Measurements from ENCODE around the gene LRATD1.

LRATD1 gene

GRCh38 chr2:14632133-14632936 lies at the start of gene LRATD1:
Gene LRATD1 (plus strand): TSS chr2:14632717. CDS start chr2:14633980, 1,263 bp downstream.
- in situ Hi-C loops (cut with HindIII; ENCODE audit: low sequenced_read_pairs), result no loop called here

GRCh38 chr2:14583059-14583458 lies 49.5 kb upstream of the LRATD1 start:
- in situ Hi-C loops (cut with HindIII; ENCODE audit: low sequenced_read_pairs), result loop anchor here (5.0 kb wide), 1 partner anchor 66 kb away; no protein-coding TSS in a partner anchor

GRCh38 chr2:14583802-14584201 lies 48.7 kb upstream of the LRATD1 start:
- in situ Hi-C loops (cut with HindIII; ENCODE audit: low sequenced_read_pairs), result loop anchor here (5.0 kb wide), 1 partner anchor 67 kb away; no protein-coding TSS in a partner anchor

- in situ Hi-C loops (cut with HindIII; ENCODE audit: low sequenced_read_pairs), result no loop called here
Observed at GRCh38 chr2:14587119-14587518, 45.4 kb upstream of the LRATD1 start.

GRCh38 chr2:14601156-14601770 lies 31.3 kb upstream of the LRATD1 start:
- in situ Hi-C loops (cut with HindIII; ENCODE audit: low sequenced_read_pairs), result no loop called here

GRCh38 chr2:14602309-14602708 lies 30.2 kb upstream of the LRATD1 start:
- in situ Hi-C loops (cut with HindIII; ENCODE audit: low sequenced_read_pairs), result no loop called here

GRCh38 chr2:14603676-14604075 lies 28.8 kb upstream of the LRATD1 start:
- in situ Hi-C loops (cut with HindIII; ENCODE audit: low sequenced_read_pairs), result no loop called here

GRCh38 chr2:14608245-14608644 lies 24.3 kb upstream of the LRATD1 start:
- in situ Hi-C loops (cut with HindIII; ENCODE audit: low sequenced_read_pairs), result no loop called here

GRCh38 chr2:14614017-14614416 lies 18.5 kb upstream of the LRATD1 start:
- in situ Hi-C loops (cut with HindIII; ENCODE audit: low sequenced_read_pairs), result no loop called here

GRCh38 chr2:14615121-14615520 lies 17.4 kb upstream of the LRATD1 start:
- in situ Hi-C loops (cut with HindIII; ENCODE audit: low sequenced_read_pairs), result no loop called here

- in situ Hi-C loops (cut with HindIII; ENCODE audit: low sequenced_read_pairs), result no loop called here
Observed at GRCh38 chr2:14615760-14616159, 16.8 kb upstream of the LRATD1 start.

GRCh38 chr2:14616342-14616741 lies 16.2 kb upstream of the LRATD1 start:
- in situ Hi-C loops (cut with HindIII; ENCODE audit: low sequenced_read_pairs), result no loop called here

- in situ Hi-C loops (cut with HindIII; ENCODE audit: low sequenced_read_pairs), result no loop called here
Observed at GRCh38 chr2:14616950-14617349, 15.6 kb upstream of the LRATD1 start.

GRCh38 chr2:14619441-14619840 lies 13.1 kb upstream of the LRATD1 start:
- in situ Hi-C loops (cut with HindIII; ENCODE audit: low sequenced_read_pairs), result no loop called here

- in situ Hi-C loops (cut with HindIII; ENCODE audit: low sequenced_read_pairs), result loop anchor here (5.0 to 10.0 kb wide), 2 partner anchors 46 to 104 kb away; no protein-coding TSS in a partner anchor
Observed at GRCh38 chr2:14621114-14621513, 11.4 kb upstream of the LRATD1 start.

- in situ Hi-C loops (cut with HindIII; ENCODE audit: low sequenced_read_pairs), result loop anchor here (5.0 to 10.0 kb wide), 2 partner anchors 47 to 105 kb away; no protein-coding TSS in a partner anchor
Observed at GRCh38 chr2:14621906-14622549, 10.5 kb upstream of the LRATD1 start.

GRCh38 chr2:14622550-14622939 lies 10.0 kb upstream of the LRATD1 start:
- in situ Hi-C loops (cut with HindIII; ENCODE audit: low sequenced_read_pairs), result loop anchor here (5.0 to 10.0 kb wide), 2 partner anchors 48 to 105 kb away; no protein-coding TSS in a partner anchor

- in situ Hi-C loops (cut with HindIII; ENCODE audit: low sequenced_read_pairs), result loop anchor here (5.0 to 10.0 kb wide), 2 partner anchors 48 to 106 kb away; no protein-coding TSS in a partner anchor
Observed at GRCh38 chr2:14623237-14623636, 9.3 kb upstream of the LRATD1 start.

GRCh38 chr2:14626873-14627272 lies 5.6 kb upstream of the LRATD1 start:
- in situ Hi-C loops (cut with HindIII; ENCODE audit: low sequenced_read_pairs), result loop anchor here (10.0 kb wide), 1 partner anchor 52 kb away; no protein-coding TSS in a partner anchor

- in situ Hi-C loops (cut with HindIII; ENCODE audit: low sequenced_read_pairs), result loop anchor here (10.0 kb wide), 1 partner anchor 54 kb away; no protein-coding TSS in a partner anchor
Observed at GRCh38 chr2:14628901-14629300, 3.6 kb upstream of the LRATD1 start.

GRCh38 chr2:14631406-14632040 lies 994 bp upstream of the LRATD1 start:
- in situ Hi-C loops (cut with HindIII; ENCODE audit: low sequenced_read_pairs), result no loop called here
